Measurements from ENCODE around the gene VGF.

VGF gene

GRCh38 chr7:101160910-101161309, 4.5 kb downstream of the VGF start:
- Mint-ChIP-seq H3K36me3 (ENCODE audit: low read depth) (peaks cover 13% of the 10 kb centered on the region), H3K27ac (peak overlapping the region in 1 of 3 experiments; percentile 70), H3K27me3 (ENCODE audit: low read depth) (peaks cover 49% of the 10 kb centered on the region), H3K9me3 (no peaks in the 10 kb centered on the region), H3K4me1 (peaks cover 10% of the 10 kb centered on the region), H3K4me3 (peak overlapping the region in 2 of 3 experiments; percentile 31 to 50)
- TF ChIP-seq CTCF (IDR thresholded peaks at IDR 0.05; ENCODE audit: unreplicated experiment in 3 of 3): no peak

DNA sequence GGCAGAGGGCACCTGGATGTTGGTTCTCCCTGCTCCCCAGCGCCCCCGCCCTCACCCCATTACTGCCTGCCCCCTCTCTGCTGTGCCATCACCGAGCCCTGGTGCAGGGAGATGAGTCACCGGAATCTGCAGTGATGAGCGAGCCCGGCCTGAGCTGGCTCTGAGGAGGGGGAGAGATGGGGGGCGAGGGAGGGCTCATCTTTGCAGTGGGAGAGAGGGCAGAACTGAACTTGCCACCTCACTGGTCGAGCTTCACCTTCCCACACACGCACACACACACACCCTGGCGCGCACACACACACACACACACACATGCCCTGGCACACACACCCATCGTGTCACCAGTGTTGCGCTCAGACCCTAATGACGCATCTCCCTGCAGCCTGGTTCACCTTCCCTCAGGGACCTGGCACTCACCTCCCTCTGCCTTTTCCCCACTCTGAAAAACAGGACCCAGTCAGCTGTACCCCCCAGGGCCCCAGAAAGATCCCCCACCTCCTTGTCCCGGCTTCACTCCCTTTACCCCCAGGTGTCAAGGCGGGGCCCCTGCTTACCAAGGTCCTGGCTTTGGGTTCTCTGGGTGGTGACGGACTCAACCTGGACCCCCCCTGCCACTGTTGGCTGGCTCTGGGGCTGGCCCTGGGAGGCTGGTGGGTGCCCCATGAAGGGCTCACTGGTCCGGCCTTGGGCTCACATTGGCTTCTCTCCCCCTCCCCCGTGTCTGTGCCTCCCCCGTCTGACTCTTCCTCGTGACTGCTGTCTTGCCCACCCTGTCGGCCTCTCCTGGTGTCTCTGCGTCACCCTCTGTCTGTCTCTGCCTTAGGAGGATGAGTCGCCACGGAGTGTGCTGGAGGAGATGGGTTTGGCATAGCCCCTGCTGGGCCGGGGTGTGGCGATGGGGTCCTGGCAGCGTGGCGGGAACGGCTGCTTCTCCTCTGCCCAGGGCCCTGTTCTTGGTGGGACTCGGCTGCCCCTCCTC, 5.4 kb downstream of the VGF start:
- Mint-ChIP-seq H3K9me3 (no peaks in the 10 kb centered on the region), H3K27me3 (ENCODE audit: low read depth) (peaks cover 42% of the 10 kb centered on the region), H3K4me3 (no peak overlapping the region), H3K4me1 (peaks cover 5% of the 10 kb centered on the region), H3K27ac (no peak overlapping the region), H3K36me3 (ENCODE audit: low read depth) (peaks cover 13% of the 10 kb centered on the region)
- no peak for TF ChIP-seq CTCF (IDR thresholded peaks at IDR 0.05; ENCODE audit: unreplicated experiment in 3 of 3)

DNA sequence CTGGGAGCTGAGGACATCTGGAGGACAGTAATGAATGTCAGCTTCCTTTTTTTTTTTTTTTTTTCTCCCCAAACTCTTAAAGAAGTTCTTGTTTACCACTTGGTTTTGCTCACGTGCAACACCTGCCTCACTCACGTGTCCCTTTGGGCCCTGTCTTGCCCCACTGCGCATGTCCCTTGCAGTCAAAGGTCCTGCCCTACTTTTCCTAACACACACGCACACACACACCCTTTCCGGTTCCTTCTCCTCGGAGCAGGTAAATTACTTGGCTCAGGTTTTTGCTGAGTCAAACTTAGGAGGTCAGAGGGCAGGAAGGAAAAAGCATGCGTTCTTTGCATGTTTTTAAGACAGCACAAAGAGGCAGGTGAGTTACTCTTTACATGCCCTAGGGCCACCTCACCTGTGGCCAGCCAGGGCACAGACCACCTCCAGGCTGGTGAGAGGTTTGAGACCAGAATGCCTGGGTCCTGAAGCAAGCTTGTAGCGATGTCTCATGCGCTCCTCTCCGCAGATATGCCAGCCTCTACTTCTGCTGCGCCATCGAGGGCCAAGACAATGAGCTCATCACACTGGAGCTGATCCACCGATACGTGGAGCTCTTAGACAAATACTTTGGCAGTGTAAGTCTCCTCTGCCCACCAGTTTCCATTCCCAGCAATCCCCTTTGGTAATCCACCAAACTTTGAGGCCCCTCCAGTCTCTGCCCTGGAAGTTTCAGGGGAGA, 8.3 kb downstream of the VGF start:
- Mint-ChIP-seq H3K27ac (peak overlapping the region in 1 of 3 experiments; percentile 65), H3K4me3 (peak overlapping the region; percentile 66 to 71 (median 69)), H3K4me1 (peaks cover 4% of the 10 kb centered on the region), H3K36me3 (ENCODE audit: low read depth) (peaks cover 13% of the 10 kb centered on the region), H3K9me3 (no peaks in the 10 kb centered on the region), H3K27me3 (ENCODE audit: low read depth) (peaks cover 24% of the 10 kb centered on the region)
- TF ChIP-seq CTCF (IDR thresholded peaks at IDR 0.05; ENCODE audit: unreplicated experiment in 3 of 3): no peak

DNA sequence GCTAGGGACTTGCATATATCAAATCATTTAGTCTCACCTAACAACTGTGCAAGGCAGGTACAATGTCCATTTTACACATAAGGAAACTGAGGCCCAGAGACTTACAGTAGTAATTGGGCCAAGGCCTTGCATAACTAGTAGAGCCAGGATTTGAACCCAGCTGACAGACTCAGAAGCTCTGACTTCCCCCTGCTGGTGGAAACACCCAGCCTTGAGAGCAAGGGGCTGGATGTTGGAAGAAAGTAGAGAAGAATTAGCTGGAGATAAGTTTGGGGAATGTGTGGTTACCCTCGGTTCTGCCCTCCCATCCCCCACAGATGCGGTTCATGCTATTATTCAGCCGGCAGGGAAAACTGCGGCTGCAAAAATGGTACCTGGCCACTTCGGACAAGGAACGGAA, 9.1 kb downstream of the VGF start:
- peak overlapping the region; percentile 66 to 71 (median 69) for H3K4me3 Mint-ChIP-seq
- H3K27ac Mint-ChIP-seq: peak overlapping the region in 1 of 3 experiments; percentile 65
- peaks cover 4% of the 10 kb centered on the region for H3K4me1 Mint-ChIP-seq
- H3K36me3 Mint-ChIP-seq (ENCODE audit: low read depth): peaks cover 13% of the 10 kb centered on the region
- peaks cover 19% of the 10 kb centered on the region for H3K27me3 Mint-ChIP-seq (ENCODE audit: low read depth)
- no peak for TF ChIP-seq CTCF (IDR thresholded peaks at IDR 0.05; ENCODE audit: unreplicated experiment in 3 of 3)
- H3K9me3 Mint-ChIP-seq: no peaks in the 10 kb centered on the region

DNA sequence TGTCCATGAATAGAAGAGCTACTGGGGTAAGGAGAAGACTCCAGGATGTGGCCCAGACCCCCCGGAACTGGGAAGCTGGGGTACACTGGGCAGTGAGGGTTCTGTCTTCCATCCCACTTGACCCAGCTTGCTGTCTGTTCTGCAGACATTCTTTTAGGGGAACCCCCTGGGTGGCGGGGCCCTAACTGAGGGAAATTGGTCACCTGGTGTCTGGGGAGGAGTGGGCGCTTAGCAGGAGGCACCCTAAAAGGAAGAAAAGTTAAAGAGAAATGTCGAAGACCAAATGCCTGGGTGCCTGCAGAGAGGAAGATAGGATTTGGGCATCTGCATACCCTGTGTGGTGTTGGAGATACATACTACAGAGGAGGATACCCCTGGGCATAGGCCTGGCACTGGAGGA, 10.1 kb downstream of the VGF start:
- no peak for TF ChIP-seq CTCF (IDR thresholded peaks at IDR 0.05; ENCODE audit: unreplicated experiment in 3 of 3)
- Mint-ChIP-seq H3K4me1 (peaks cover 4% of the 10 kb centered on the region), H3K4me3 (peak overlapping the region; percentile 72 to 90 (median 90)), H3K27me3 (ENCODE audit: low read depth) (peaks cover 17% of the 10 kb centered on the region), H3K9me3 (no peaks in the 10 kb centered on the region), H3K36me3 (ENCODE audit: low read depth) (peaks cover 11% of the 10 kb centered on the region), H3K27ac (peak overlapping the region in 1 of 3 experiments; percentile 62)
